GM18868 (cell line): Measurements from ENCODE around the gene ARHGAP42.

Experiments
- ATAC-seq: cut with Tn5 transposase; IDR thresholded peaks from one replicate; pipeline ENCODE4 v1.9.1; 2021; ENCODE audit warnings: mild to moderate bottlenecking, moderate library complexity; ENCODE audit not compliant: unreplicated experiment

The ARHGAP42 gene

DNA sequence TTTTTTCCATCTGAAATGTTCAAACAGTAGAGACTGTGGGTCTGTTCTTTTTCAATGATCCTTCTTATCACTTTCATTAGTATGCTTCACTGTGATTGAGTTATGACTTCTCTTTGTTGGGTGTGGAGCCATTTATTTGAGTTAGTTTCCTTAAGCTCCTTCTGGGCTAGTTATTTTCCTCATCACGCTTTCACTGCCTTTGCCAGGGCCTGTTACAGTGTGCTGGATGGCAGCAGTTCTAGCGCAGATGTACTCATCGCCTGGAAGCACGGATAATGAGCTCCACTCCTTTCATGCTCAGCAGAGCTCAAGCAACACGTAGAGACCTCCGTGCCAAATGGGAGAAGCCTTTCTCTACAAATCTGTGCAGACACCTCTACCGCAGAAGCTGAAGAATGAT lies 7.0 kb upstream of the ARHGAP42 start:
- no peak for ATAC-seq

DNA sequence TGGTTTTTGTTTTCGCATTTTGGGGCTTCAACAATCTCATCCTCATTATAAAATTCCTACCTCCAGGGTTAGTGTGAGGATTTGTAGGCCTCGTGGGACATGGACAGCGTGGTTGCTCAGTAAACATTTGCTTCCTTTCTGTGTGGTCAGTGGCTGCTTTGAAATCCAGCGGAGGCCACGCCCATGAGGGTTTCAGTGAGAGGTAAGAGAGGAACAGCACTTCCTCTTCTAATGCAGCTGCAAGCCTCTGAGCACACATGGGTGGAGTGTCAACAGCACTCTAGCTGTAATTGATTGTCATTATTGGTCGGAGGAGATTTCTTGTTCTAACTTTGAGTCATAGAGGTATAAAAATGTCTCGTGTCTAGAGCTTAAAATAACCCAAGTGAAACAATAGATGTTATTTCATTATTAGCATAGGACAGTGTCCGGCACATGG lies 6.0 kb upstream of the ARHGAP42 start:
- ATAC-seq: peak; percentile 98

DNA sequence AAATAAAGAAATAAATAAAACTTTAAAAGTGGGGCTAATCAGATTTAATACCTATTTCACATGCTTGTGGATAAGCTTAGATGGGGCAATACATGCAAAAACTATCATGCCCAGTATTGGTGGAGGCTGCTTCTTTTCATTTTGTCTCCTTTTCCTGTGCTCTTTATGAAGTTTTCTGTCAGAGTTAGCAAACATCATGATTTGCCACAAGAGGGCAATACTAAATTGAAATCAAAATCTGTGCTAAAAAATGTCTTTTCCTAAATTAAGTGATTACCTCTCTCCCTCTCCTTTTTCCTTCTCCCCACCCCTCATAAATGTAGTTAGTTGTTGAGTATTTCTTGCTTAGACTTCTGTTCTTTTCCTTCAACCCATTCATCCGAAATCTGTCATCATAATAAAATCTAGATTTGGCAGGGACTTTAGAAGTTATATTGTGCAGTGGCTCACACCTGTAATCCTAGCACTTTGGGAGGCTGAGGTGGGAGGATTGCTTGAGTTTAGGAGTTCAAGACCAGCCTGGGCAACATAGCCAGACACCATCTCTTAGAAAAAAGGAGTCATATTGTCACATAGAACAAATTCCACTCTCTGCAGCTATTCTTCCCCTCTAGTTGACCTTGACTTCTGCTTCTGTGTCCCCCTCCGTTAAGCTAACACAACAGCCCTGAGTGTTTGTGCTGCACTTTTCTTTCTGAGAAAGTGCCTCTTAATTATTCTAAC lies 4.7 kb upstream of the ARHGAP42 start:
- no peak for ATAC-seq

DNA sequence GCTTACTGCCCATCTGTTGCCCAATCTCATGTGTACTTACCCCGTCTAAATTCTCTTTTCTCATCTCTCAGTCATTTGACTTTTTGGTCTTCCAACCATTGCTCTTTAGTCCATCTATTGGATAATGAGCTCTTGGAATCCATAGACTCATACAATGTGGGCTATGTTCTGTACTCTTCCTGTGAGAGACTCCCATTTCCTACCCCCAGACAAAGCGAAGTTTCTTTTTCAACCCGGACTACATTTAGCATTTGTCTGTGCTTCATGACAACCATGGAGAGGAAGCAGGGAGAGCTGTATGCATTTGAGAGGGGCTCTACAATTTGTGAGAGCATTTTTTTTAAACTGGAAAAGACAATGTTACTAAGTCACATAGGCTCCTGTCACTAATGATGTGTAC lies 4.0 kb upstream of the ARHGAP42 start:
- no peak for ATAC-seq

DNA sequence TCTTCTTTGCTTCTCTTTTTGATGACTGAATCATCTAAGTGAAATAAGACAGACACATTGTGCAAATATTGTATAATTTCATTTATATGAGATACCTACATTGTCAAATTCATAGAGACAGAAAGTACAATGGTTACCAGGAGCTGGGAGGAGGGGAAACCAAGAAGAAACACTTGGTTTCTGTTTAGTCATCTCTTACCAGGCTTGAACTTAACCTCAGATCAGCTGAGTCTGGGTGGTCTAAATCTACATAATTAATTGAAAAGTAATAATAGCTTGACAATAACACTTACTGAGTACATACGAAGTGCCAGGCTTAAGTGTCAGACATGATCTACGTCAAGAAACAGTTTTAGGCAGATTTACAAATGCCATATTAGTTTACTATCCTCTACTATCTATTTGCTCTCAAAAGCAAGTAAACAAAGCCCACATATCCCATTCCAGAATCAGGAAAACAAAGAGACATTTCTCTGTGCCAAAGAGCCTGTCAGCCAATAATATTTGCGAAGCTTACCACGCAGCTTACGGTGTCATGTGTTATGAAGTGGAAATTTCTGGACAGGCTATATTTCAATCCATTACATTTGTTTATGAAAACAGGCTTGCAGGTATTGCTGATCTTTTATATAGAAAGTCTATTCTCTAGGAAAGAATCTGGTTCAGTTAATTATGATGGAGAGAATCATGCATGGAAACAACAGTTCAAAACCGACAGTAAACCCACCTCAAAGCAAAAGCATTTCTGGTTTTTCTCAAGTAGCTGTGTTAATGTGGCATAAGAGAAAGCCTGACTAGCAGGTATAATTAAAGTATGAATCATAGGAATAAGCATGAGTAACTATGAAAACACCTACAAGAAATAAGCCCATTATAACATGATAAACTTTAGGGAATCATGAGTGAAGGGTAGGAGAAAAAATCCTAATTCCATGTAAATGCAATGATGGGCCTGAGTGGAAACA lies 2.7 kb upstream of the ARHGAP42 start:
- ATAC-seq: peak; percentile 28

DNA sequence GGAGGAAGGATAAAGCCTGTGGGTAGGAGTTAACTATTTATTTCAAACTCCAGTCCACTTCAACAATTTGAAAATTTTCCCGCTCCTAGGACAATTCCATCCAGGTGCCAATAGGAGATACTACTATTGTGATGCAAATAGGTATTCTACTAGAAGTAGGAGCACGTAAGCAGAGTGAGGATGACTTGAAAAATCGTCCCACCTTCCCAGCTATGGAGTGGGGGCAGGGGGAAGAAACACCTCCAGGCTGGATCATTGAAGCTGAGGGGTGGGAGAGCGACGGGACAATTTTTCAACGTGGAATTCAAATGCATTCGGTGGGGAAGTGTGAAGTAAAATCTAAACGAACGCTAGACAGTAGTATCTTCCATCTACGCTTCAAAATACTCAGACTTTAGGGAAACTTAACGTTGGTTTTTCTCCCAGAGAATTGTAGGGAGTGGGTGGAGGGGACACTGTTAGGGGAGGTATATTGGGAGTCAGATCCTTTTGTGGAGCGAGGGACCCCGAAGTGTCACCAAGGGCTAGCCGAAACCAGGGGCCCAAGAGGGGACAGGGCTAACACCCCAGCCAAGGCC lies 523 bp upstream of the ARHGAP42 start:
- no peak for ATAC-seq

DNA sequence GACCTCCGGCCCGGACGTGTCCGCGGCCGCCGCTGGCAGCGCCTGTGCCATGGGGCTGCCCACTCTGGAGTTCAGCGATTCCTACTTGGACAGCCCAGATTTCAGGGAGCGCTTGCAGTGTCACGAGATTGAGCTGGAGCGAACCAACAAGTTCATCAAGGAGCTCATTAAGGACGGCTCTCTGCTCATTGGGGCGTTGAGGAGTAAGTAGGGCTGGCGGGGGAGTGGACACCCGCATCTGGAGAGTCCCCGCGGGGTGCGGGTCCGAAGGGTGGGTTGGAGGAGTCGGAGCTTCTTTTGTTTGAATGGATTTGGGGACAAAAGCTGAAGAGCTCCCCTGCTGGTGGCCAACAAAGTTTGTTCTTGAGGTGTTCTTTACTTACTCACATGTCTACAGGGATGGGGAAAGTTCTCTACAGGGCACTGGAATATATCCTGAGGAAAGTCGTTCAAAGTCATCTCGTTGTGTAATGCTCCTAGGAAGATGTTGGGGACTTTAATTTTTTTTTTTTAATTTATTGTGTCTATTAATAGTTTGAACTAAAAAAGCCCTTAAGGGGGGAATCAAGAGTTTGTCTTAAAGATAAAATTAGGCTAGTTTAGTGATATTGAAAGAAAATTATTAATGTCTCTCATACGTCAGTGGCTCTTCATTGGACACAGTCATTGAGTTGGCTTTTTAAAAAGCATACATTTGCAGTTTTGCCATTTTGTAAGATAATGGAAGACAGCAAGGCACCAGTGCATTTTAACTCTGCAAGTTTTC lies 725 bp downstream of the ARHGAP42 start:
- peak; percentile 70 for ATAC-seq

DNA sequence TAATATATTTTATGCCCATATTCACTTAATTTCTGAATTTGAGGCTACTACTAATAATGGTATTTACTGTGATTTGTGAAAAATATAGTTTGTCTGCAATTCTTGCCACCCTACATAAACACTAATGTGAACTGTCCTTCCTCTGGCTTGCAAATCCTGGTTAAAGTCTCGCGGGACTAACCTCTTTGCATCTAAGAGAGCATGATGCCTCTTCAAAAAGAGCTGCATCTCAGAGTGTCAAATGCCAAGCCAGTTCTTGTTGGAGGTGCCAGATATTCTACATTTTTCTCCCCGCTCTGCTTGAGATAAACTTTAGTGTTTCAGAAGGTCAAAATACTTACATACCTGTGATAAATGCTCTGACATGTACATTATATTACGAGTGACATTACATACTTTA lies 2.1 kb downstream of the ARHGAP42 start:
- ATAC-seq: no peak

DNA sequence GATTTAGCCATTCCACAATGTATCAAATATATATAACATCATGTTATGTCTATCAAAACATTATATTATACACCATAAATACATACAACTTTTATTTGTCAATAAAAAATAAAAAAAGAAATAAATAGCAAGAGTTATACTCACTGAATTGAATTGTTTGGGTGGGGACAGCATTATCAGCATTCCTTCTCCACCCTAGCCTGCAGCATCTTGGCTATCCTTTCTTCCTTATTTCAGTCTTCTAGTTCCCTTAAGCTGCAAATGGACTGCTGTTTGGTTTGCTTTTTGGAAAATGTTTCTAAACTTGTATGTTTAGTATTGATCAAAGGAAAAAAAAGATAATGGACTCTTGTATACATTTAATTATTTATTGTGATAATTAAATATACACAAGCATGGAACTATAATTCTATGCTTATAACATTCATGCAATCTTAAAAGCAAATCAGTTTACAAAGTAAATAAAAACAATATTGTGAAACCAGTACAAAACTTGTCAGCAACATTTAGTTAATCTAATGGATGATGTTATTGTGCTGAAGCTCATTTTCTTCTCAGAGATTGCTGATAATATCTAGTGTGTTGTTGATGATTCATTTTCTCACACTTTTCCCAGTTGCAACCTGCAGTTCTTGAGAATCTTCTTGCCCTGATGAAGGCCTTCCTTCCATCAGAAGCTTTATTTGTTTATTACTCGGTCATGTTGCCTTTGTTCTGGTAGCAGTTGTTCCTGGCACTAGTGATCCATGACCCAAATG lies 5.0 kb downstream of the ARHGAP42 start:
- ATAC-seq: no peak

DNA sequence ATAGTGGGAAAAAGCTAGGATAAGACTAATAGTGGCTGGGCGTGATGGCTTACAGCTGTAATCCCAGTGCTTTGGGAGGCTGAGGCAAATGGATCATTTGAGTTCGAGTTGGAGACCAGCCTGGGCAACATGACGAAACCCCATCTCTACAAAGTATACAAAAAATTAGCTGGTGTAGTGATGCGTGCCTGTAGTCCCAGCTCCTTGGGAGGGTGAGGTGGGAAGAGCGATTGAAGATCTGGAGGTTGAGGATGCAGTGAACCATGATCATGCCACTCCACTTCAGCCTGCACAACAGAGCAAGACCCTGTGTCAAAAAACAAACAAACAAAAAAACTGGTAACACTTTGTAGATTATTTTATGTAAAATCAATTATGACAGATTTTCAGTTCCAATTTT lies 8.8 kb downstream of the ARHGAP42 start:
- ATAC-seq: no peak

DNA sequence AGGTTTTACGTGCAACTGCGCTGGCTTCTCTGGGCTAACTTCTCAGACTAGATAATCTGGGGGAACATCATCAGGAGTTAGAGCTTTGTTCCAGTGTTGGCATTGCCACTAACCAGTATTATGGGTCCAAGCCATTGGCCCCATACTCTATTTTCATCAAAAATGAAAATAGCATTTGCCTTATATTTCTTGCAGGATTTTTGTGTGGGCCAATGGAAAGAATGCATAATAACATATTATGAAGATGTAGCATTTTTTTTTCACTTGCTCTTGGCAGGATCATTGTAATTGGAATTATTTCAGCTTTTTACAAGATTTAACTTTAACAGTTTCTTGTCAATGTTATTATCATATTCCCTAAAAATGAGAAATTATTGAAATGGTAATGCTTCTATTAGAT lies 16.1 kb downstream of the ARHGAP42 start:
- ATAC-seq: no peak

DNA sequence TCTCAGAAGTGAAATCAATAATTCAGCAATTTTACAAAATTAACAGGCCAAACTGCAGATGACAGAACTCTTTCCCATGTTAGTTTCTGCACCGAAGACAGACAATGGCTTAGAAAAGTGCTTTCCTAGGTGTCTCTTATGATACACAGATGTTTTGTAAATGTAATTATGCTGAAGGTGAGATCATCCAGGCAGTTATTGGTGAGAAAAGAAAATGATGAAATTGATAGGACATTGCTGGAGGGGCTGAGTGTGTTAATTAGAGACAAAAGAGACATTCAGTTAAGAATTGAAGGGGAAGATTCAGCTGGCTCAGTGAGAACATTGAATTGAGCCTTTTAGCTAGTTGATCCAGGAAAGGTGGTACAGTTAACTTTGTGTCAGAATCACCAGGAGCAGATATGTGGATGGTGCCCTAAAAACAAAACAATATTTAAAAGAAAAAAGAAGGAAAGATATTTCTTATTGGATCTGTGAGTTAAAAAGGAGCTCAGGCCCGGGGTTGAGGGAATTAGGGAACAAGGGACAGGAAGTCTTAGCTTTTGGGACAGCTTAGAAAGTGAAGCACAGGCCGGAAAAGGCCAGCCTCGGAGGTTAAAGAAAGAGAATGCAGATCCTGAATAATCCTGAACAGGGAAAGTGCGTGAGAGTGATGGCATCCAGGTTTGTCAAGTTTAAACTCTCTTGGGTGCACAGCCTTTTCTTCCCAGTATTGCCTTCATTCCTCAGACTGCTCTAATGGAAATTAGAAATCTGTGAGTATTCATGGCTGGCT lies 16.9 kb downstream of the ARHGAP42 start:
- no peak for ATAC-seq

DNA sequence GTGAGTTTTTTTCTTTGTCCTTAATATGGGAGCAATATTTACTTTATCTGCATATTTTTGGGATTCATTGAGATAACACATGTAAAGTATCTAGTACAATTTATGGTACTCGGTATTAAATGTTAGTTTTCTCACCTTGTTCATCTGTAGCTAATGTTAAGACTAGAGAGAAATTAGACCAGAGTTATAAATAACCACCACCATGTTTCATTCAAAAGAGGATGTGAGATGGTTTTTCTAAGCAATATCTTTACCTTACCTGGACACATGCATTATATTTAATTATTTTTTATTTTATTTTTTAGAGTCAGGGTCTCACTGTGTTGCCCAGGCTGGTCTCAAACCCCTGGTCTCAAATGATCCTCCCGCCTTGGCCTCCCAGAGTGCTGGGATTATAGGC lies 18.4 kb downstream of the ARHGAP42 start:
- peak; percentile 41 for ATAC-seq

DNA sequence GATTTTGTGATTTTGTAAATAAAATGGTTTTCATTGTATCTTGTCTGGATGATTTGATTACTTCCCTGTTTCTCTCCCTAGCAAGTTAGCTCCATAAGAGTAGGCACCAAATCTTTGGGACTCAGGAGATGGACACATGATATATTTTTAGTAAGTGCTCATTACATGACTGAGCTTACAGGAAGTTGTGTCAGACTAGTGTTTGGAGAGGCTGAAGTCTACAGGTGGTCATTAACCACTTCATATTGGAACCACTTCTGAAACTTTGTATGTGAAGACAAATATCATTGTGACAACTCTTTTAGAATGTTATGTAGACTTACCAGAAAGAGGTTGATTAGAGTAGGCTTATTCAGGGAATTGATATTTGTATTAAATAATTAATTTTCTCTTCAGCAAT lies 19.1 kb downstream of the ARHGAP42 start:
- peak; percentile 62 for ATAC-seq

DNA sequence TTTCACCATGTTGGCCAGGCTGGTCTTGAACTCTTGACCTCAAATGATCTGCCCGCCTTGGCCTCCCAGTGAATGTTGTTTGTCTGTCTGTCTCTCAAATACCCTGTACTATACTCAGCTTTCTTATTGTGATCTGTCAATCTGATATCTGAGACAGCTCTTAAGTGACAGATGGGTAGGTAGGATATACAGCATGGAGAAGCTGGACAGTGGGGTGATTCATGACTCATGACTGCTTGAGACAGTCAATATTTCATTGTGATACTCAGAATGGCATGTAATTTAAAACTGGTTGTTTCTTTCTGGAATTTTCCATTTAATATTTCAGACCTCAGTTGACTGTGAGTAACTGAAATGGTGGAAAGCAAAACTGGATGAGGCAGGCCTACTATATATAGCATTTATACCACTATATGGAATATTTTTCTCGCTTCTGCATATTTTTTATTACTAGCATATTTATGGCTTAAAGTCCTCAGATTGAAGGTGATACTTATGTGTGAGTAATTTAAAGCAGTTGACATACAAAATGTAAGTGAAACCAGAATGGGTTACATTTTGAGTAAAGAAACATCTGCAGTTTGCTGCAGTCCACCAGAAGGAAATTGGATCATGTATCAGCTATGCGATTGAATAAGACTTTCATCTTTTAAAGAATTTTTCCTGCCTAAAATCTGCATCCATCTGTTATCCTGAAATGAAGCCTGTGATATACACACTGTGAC lies 22.3 kb downstream of the ARHGAP42 start:
- ATAC-seq: peak; percentile 72

DNA sequence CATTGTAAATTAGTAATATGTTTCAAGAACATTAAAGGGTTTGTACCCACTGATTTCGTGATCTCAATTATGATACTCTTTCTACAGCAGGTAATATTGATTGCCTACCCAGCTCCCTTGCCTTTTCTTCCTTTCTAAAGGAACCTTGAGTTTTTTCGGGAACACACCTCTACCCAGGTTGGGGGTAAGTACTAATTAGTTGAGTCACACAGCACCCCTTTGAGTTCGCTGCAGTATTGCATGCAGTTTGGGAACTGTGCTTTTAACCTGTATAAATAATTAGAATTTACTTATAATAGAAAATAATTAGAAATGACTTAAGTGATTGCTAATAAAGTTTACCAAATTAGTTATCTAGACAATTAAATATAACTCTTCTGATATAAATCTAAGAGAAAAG lies 24.9 kb downstream of the ARHGAP42 start:
- ATAC-seq: no peak

DNA sequence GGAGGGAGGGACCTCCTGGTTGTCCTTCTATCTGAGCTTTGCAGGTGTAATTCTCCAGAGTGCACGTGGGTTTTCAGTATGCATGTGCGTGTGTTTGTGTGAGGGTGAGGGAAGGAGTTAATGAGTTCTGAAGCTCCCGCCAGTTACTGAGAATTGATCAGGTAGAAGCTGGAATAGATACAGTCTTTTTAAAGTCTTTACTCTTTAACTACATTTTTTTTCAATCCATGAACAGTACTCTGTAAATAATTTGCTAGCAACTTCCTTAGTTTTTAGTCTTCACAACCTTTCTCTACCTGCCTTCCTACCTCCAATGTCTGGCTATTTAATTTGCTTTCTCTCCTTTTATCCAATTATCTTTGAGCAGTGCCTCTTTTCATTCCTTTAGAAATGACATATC lies 25.5 kb downstream of the ARHGAP42 start:
- no peak for ATAC-seq

DNA sequence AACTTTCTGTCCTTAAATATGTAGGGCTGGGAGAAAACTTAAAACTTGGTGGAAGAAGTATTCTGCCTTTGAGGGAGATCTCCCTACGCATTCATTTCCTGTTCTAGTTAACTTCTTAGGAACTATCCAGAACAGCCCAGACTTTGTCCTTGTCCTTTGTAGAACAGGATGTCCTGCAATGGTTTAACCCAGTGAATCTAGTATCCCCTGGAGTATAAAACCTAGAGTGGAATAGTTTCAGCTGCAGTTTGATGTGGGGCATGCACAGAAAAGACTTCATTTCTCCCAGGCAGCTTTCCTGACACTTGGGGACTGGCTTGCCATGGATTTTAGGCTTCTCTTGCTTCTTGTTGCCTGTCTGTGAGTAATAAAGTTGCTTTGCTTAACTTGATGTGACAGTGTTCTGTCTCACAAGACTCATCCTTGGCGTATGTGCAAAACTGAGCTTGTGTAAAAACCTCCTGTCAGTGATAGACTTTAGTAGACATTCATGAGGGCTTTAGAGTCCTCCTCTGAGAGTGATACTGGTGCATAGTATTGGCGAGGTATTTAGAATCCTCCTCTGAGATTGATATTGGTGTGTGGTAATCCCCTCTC lies 28.2 kb downstream of the ARHGAP42 start:
- ATAC-seq: no peak
